Caco-2 (cell line): ENCODE results near the gene ACSS1. TPM values are rescaled to one million over a fixed set of nuclear protein-coding genes. Genes with fewer than 3 reads are reported as not detected.

Source experiments
- BruUV-seq: library from RNA; stranded (reverse); fragments of 400-500 nt; replicated peaks from 2 replicates; lab custom pipeline; 2021; lab: Mats Ljungman, UMichigan
- CTCF ChIA-PET: fragments of 300-600 bp; sonication (Branson Sonifier 250); formaldehyde crosslinking; loops from one replicate; lab custom pipeline; 2022; ENCODE audit warnings: antibody characterized with exemption; lab: Charles Lee
- POLR2A ChIA-PET: fragments of 300-600 bp; sonication (Branson Sonifier 250); formaldehyde crosslinking; loops from one replicate; lab custom pipeline; 2022; ENCODE audit warnings: antibody characterized with exemption; lab: Charles Lee
- DNase-seq, 2 experiments: peaks; one replicate each; pipeline versions ENCODE4 v3.0.0 to v3.0.0-alpha.2; 2020 to 2022
- H3K27me3 ChIP-seq: replicated peaks from 2 replicates; pipeline ENCODE4 v1.6.0; 2011; ENCODE audit warnings: low read length; ENCODE audit not compliant: control insufficient read depth, insufficient read depth
- H3K36me3 ChIP-seq: 2 replicates; pipeline ENCODE4 v1.5.1; 2011; ENCODE audit warnings: low read length; ENCODE audit not compliant: control insufficient read depth, insufficient read depth
- H3K4me1 ChIP-seq: fragments of 250-450 bp; sonication (Bioruptor Pico); 2 replicates; pipeline ENCODE4 v1.5.1; 2020; ENCODE audit warnings: mild to moderate bottlenecking
- H3K4me3 ChIP-seq: 2 replicates; pipeline ENCODE4 v1.5.1; 2011; ENCODE audit warnings: low read depth, mild to moderate bottlenecking, control low read depth, low read length
- H3K9me3 ChIP-seq: fragments of 250-450 bp; sonication (Bioruptor Pico); 2 replicates; pipeline ENCODE4 v1.5.1; 2020; ENCODE audit warnings: mild to moderate bottlenecking, moderate library complexity
- H3K27ac Mint-ChIP-seq: one replicate; pipeline ENCODE4 v1.8.0; 2022; ENCODE audit warnings: mixed read lengths; ENCODE audit not compliant: unreplicated experiment
- H3K27me3 Mint-ChIP-seq: one replicate; pipeline ENCODE4 v1.8.0; 2022; ENCODE audit warnings: mixed read lengths; ENCODE audit not compliant: insufficient read depth, unreplicated experiment
- H3K36me3 Mint-ChIP-seq: one replicate; pipeline ENCODE4 v1.8.0; 2022; ENCODE audit warnings: mild to moderate bottlenecking, mixed read lengths; ENCODE audit not compliant: insufficient read depth, unreplicated experiment
- H3K4me1 Mint-ChIP-seq: one replicate; pipeline ENCODE4 v1.8.0; 2022; ENCODE audit warnings: low read depth, mixed read lengths; ENCODE audit not compliant: unreplicated experiment
- H3K4me3 Mint-ChIP-seq: one replicate; pipeline ENCODE4 v1.8.0; 2022; ENCODE audit warnings: mild to moderate bottlenecking, moderate library complexity, mixed read lengths; ENCODE audit not compliant: unreplicated experiment
- H3K9me3 Mint-ChIP-seq: one replicate; pipeline ENCODE4 v1.8.0; 2022; ENCODE audit warnings: mixed read lengths; ENCODE audit not compliant: unreplicated experiment
- CTCF ChIP-seq, 2 experiments: fragments of 200-600 bp in 1 of 2; IDR thresholded peaks; 1 replicate in 1 of 2; 2 replicates in 1 of 2; pipeline versions ENCODE4 v1.5.1 to v1.8.0; 2011 to 2022; ENCODE audit warnings: antibody characterized with exemption in 1 of 2, control low read depth in 1 of 2, inconsistent platforms in 1 of 2, low read depth in 1 of 2, low read length in 1 of 2, mild to moderate bottlenecking in 1 of 2, moderate library complexity in 1 of 2; ENCODE audit not compliant: insufficient read depth in 1 of 2, severe bottlenecking in 1 of 2, unreplicated experiment in 1 of 2
- intact Hi-C: fragments of 100-400 bp; cut with micrococcal nuclease; formaldehyde crosslinking; loops from one replicate; pipeline ENCODE4 v1.10.0; 2022; ENCODE audit not compliant: unreplicated experiment
- total RNA-seq: library from RNA; stranded (reverse); gene quantifications from 2 replicates; pipeline ENCODE4 v1.2.3, GENCODE V29; 2022

The ACSS1 gene
- total RNA-seq, 1 experiment from 2014 or later, result 113 TPM

GRCh38 chr20:24964506-24964840 lies 93.5 kb downstream of the ACSS1 start:
- Histone ChIP-seq H3K27me3 (no peaks in the 10 kb centered on the region), H3K9me3 (no peaks in the 10 kb centered on the region), H3K4me3 (no peak overlapping the region), H3K4me1 (0 out of 2 replicates have a peak, but pooled peaks cover 2% of the 10 kb centered on the region), H3K36me3 (peaks cover 1% of the 10 kb centered on the region; the same call in 1 of the 2 replicates)
- H3K4me3 Mint-ChIP-seq, result no peak overlapping the region
- DNase-seq, result no peak
- intact Hi-C loops, result no loop called here
- H3K27ac Mint-ChIP-seq, result no peak overlapping the region
- no peaks in the 10 kb centered on the region for H3K9me3 Mint-ChIP-seq
- TF ChIP-seq CTCF (IDR thresholded peaks at IDR 0.05; ENCODE audit: insufficient read depth in 1 of 2, low read depth in 1 of 2, low read length in 1 of 2, severe bottlenecking in 1 of 2, unreplicated experiment in 1 of 2), result no peak
- BruUV-seq, result no TSS peak
- ChIA-PET POLR2A (no interaction called here), CTCF (no interaction called here)
- H3K36me3 Mint-ChIP-seq, result peaks cover 31% of the 10 kb centered on the region
- H3K4me1 Mint-ChIP-seq, result no peaks in the 10 kb centered on the region
- H3K27me3 Mint-ChIP-seq, result no peaks in the 10 kb centered on the region

GRCh38 chr20:24963672-24964505 lies 94.0 kb downstream of the ACSS1 start:
- no peak overlapping the region for H3K4me3 ChIP-seq
- Mint-ChIP-seq H3K27me3 (no peaks in the 10 kb centered on the region), H3K4me1 (no peaks in the 10 kb centered on the region), H3K4me3 (no peak overlapping the region), H3K36me3 (peaks cover 27% of the 10 kb centered on the region), H3K9me3 (no peaks in the 10 kb centered on the region), H3K27ac (no peak overlapping the region)
- ChIA-PET CTCF (interaction anchor here (0.7 kb wide), 1 partner anchor 33 kb away, joined by 3 read pairs; no protein-coding TSS in a partner anchor), POLR2A (no interaction called here)
- no peaks in the 10 kb centered on the region for H3K9me3 ChIP-seq
- H3K36me3 ChIP-seq, result peaks cover 1% of the 10 kb centered on the region; the same call in 1 of the 2 replicates
- H3K4me1 ChIP-seq, result 0 out of 2 replicates have a peak, but pooled peaks cover 2% of the 10 kb centered on the region
- no peak for TF ChIP-seq CTCF (IDR thresholded peaks at IDR 0.05; ENCODE audit: insufficient read depth in 1 of 2, low read depth in 1 of 2, low read length in 1 of 2, severe bottlenecking in 1 of 2, unreplicated experiment in 1 of 2)
- no peak for DNase-seq
- H3K27me3 ChIP-seq, result no peaks in the 10 kb centered on the region
- BruUV-seq, result no TSS peak
- intact Hi-C loops, result no loop called here

GRCh38 chr20:24962510-24962909 lies 95.4 kb downstream of the ACSS1 start:
- H3K9me3 ChIP-seq, result no peaks in the 10 kb centered on the region
- TF ChIP-seq CTCF (IDR thresholded peaks at IDR 0.05; ENCODE audit: insufficient read depth in 1 of 2, low read depth in 1 of 2, low read length in 1 of 2, severe bottlenecking in 1 of 2, unreplicated experiment in 1 of 2), result no peak
- Mint-ChIP-seq H3K9me3 (no peaks in the 10 kb centered on the region), H3K4me3 (no peak overlapping the region), H3K36me3 (peaks cover 27% of the 10 kb centered on the region), H3K27ac (no peak overlapping the region), H3K4me1 (no peaks in the 10 kb centered on the region), H3K27me3 (no peaks in the 10 kb centered on the region)
- intact Hi-C loops, result no loop called here
- H3K27me3 ChIP-seq, result no peaks in the 10 kb centered on the region
- DNase-seq, result no peak
- no TSS peak for BruUV-seq
- H3K36me3 ChIP-seq, result peaks cover 1% of the 10 kb centered on the region; the same call in 1 of the 2 replicates
- 0 out of 2 replicates have a peak, but pooled peaks cover 2% of the 10 kb centered on the region for H3K4me1 ChIP-seq
- H3K4me3 ChIP-seq, result no peak overlapping the region
- CTCF ChIA-PET, result no interaction called here
- POLR2A ChIA-PET, result no interaction called here
